NCI-H748 treated with DMSO at 0.1 percent for 48 hours (cell line): ENCODE results near the gene GPC6.

ENCODE experiments used
- DNase-seq: peaks from one replicate; lab custom pipeline; 2025; lab: John Stamatoyannopoulos, UW

The GPC6 gene

DNA sequence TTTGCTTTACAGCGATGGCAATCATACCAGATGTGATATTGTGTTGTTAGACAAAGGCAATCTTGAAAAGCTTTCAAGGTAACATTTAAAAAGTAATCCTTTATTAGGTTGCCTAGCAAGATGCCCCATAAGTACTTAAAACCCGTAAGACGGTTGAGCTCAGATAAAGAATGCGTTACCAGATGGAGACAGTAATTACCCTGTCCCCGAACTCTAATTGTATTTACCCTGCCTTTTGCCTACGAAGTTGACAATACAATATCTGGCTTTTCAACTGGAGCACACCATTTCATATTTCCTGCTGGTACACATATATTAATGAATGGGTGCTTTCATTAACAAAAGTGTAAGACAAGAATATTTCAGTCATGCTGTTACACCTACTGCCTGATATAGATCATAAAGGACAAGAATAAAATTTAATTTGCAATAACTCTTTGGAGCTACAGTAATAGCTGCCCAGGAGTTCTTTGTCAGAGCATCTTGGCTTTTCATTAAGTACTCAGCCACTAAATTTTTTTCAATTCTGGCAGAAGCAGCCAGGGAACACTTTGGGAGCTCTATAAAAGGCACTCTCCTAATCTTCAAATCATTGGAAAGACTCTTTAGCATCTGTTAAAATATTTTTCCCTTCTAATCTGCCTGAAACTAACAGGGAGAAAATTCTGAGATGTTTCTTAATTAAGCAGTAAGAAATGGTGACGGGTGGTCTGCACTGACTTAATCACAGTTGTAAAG is 1189.1 kb downstream of the GPC6 start:
- peak; percentile 98 for DNase-seq

DNA sequence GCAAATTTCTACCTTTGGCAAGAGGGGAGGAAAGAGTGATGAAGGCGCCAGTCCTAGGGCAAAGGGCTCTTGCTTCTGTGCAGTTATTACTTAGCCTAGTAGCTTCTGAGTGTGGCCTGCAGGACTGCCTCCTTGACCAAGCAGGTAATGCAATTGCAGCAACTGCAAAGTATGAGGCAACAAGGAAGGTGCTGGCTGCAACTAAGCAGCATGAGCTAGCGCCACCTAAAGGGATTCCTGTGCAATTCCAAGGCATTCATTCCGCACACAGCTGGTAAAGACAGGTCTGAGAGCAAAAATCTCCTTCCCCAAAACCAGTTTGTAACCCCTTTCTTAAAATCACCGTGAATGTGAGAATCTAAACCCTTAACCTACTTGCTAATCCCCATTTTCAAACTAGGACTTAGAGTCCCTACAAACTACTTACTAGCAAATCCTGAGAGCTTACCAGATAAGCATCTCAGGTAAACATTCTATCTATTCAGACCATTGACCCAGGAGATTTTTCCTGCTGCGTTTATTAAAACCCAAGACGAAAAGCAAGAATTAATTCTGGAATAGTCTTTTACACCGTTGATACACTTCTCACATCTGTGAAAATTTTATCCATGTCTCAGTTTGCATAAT is 1190.0 kb downstream of the GPC6 start:
- DNase-seq: peak; percentile 51

DNA sequence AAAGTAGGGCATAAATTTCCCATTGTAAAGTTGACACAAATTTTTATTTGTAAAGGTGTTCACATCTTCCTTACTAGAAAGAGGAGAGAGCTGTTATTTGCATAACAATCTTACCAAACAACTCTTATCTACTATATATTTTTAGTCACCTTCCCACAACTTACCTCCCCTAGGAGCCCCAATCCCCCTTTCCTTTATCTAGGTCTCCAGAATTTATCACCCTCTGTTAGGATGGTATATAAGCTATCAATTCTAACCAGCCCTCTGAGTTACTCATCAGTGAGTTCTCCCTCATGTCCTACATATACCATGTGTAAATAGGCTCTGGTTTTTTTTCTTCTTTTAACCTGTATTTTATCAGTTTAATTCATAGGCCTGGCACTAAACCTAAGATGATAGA is 1190.7 kb downstream of the GPC6 start:
- no peak for DNase-seq

DNA sequence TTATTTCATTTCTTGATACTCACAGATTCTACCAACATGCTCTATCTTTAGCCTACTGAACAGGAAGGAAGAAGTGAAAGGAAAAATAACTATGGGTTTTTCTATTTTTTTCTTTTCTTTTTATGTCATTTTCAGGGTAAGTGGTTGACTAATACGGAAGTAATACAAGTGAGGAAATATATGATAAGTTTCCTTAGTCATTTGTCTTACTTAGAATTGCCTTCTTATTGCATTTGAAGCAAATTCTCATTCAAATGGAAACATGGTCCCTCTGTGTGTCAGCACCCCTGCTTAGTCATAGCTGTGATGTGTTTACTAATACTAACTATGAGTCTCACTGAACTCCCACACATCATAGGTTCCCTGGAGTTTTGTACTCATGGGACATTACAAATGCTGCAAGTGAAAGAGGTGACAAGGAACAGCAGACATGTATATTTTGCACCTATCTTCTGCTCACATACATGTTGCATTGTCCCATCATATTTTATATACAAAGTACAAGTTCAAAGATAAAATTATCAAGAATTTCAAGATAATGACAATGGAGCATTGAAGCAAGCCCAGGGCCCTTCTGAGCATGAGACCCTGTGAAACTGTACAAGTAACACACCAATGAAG is 1192.8 kb downstream of the GPC6 start:
- no peak for DNase-seq

DNA sequence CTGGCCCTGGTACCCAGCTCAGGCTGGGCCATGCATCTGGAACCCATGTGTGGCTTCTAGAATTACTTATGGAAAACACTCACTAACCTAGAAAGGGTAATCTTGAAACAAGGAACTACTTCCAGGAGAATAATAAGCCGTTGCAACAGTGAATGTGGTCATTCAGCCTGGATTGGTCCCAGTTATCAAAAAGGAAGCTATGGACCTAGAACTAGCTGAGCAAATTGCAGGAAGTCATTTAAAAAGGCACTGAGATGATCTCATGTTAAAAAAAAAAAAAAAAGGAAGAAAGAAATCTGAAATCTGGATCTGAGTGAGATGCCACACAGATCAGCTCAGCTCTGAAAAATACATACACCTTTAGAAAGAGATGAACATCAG is 1193.3 kb downstream of the GPC6 start:
- DNase-seq: no peak

DNA sequence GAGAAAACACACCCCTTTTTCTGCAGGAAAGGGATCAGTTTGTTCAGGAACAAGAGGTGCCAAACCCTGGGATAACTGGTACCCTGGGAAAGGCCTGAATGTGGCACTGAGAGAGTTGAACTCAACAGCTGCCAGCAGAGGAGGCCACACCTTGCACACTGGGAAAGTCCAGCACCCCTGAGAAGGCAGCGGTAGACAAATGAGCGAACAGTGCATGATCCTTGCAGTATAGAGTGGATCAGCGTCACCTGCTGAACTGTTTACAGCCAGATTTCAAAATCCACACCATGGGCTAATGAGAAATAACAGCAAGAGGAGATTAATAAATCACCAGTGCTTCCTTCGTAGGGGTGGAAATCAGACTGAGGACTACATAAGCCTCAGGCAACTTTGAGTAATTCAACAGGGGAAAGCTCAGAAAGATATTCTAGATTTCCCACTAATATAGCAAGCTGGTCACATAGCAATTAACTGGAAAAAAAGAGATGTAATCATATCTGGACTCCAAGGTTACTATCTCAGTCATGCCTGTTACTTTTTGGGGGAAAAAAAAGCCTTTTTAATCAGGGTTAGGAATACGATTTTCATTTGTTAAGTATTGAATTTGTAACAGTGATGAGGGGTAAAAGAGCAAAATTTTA is 1200.8 kb downstream of the GPC6 start:
- no peak for DNase-seq

DNA sequence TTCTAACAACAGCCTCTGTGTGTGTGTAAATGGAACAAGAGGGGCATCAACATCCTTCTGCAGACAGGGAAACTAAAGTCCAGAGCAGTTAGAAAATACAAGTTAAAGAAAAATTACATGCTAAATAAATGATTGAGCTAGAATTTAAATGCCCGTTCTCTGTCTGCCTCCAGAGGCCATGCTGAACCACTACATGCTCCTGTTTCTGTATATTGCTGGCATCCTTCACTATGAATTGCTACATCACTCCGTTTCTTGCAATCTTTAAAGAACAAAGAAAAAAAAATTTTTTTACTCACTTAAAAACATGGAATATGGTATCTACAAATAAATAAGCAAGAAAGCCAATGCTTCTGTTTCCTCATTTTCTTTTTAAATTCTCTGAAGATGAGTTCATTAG is 1205.0 kb downstream of the GPC6 start:
- DNase-seq: no peak

DNA sequence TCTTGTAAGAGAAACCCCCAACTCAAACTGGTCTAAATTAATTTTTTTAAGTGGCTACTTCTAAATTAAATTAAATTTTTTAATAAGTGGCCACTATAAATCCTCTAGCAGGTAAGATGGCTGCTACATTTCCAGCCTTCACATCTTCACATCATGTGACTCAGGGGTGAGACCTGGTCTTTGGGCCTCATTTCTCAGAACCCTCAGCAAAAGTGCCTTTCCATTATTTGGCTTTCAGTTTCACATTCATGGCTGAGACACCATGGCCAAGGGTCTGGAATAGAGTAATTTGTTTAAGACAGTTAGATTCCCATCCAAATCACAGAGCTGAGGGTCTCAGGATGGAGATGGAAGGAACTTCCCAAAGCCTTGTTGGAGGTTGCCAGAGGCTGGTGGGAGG is 1205.4 kb downstream of the GPC6 start:
- DNase-seq: no peak

DNA sequence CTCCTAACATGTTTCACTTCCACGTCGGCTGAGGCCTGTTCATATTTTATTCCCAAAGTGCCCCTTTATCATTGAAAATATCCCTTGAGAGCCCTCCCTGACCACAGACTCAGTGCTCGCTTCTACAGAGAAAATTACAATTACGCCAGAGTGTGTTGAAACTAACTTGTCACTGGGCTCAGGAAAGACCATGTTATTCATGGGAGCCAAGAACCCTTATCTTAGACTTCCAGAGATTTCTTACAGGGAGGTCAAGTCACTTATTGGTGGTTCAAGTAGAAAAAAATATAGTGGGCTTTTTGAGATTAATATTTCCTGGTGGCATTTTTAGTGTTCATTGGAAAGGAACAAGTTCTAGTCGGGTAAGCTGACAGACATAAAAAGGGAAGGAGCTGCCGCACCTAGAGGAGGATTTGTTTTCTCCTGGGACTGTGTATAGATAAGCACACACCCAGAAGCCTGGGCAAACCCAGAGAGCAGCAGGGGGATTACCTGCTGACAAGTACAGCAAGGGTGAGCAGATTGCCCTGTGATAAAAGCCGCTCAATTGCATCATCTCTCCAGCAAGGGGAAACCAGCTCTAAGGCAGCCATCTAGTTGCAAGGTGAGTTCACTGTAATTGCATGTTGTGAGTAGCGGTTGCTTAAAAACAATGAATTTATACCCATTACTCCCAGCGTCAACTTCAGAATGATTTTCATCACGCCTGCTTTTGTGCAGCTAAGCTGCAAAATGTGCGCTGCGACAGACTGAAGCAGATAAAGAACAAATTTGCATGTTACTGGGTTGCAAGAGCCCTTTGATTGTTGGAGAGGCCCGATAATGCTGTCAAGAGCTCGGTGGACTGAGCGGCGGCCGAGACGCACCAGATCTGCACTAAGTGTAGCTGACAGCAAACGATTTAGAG is 1206.7 kb downstream of the GPC6 start:
- peak; percentile 73 for DNase-seq

DNA sequence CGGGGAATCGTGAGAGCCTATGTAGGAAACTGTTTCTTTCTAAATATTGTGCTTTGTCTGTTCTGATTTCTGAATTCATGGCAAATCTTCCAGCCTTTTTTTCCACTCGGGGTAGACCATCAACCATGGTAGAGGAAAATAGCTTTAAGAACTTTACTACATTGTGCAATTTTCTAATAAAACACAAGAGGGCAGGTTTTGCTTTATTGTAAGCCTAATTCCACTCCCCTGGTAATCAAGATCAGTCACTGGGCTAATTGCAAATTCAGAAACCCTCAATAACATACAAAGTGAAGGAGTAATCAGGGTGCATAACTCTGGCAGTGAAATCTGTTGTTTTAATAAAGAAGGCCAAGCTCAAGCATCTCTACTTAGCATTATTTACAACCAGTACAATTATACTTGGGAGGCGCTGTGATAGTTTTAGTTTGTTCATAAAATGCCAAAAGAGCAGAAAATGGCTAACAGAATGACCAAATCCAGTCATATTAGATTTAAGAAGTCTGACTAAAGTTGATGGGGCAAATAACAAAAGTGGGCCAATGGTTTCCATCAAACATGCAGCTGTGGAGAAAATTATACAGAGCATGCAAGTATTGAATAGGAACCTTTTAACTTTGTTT is 1209.1 kb downstream of the GPC6 start:
- peak; percentile 70 for DNase-seq

DNA sequence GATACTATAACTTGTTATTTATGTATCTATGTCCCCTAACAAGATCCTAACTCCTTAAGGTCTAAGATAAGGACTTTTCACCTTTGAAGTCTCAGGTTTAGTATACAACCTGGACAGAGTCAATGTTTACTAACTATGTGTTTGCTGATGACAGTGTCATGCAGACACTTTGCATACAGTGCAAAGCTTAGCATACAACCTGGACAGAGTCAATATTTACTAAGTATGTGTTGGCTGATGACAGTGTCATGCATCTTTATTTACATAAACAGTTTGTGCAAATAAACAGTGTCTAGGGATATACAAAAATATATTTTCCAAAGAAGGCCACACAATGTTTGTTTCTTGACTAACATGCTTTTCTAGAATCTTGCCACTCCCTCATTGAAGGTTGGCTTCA is 1218.2 kb downstream of the GPC6 start:
- no peak for DNase-seq

DNA sequence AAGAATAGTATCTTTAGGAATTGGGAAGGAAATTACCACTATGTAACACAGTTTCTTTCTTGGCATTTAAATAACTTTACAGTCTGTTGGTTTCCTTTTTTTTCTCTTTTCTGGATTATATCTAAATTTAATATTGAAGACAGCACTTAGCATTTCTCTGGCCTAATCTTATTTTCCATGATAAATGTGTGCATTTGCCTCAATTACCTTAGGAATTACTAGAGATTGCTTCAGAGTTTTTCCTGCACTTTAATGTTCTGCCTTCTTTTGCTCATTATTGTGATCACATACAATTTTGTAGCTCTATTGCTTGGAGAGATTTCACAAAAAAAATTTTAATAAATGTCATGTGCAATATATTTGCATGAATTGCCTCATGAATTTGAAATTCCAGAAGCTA is 1227.7 kb downstream of the GPC6 start:
- no peak for DNase-seq

DNA sequence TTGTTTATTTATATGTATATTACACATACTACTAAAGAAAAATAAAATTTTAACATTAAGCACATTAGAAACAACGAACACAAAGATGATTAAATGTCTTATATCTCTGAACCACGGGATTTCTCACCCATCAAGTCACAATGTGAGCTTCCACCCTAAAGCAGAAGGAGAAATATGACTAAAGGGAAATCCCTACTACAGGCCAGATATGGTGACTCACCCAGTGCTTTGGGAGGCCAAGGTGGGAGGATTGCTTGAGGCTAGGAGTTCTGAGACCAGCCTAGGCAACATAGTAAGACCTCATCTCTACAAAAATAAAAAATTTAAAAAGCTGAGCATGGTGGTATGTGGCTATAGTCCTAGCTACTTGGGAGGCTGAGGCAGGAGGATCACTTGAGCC is 1228.3 kb downstream of the GPC6 start:
- DNase-seq: no peak

DNA sequence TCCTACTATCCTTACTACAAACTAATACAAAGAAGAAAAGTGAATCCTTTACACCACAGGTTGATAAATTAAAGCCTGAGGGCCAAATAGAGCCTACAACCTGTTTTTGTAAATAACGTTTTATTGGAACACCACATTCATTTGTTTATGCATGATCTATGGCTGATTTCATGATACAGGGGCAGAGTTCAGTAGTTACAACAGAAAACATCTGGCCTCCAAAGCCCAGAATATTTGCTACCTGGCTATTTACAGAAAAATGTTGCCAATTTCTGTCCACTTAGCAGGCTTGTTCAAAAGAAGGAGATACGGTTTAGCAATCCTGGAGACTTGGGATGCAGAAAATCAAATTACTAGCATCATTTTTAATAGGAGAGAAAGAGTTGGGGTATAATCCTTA is 1228.8 kb downstream of the GPC6 start:
- DNase-seq: no peak
